HL-60/S4 (cell line): ENCODE results near the gene NUP188.
"Not testable (repeated sequence)": the region's sequence is repeated elsewhere in the genome, so short reads cannot be mapped to it uniquely, and the experiment has no call there.

Experiments
- in situ Hi-C: fragments of 300-500 bp; cut with MboI; formaldehyde crosslinking; loops from 2 replicates; pipeline ENCODE4 v1.14.3; 2022; ENCODE audit warnings: low sequenced_read_pairs

The NUP188 gene

DNA sequence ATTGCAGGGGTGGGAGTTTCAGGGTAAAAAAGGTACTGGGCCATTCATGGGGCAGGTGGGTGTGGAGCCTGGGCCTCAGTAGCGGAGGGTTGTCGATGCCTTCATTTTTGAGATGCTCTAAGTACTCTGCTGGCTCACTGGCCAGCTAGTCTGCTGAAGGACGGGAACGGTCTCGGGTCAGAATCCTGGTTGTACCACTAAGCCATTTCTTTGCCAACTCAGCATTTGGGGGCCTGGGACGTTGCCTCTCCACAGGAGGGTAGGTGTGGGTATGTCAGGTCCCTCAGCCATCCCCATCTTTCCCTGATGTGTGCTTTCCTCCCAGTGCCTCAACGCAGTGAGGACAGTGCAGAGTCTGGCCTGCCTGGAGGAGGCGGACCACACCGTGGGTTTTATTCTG, 55.5 kb downstream of the NUP188 start:
- in situ Hi-C loops, result no loop called here

DNA sequence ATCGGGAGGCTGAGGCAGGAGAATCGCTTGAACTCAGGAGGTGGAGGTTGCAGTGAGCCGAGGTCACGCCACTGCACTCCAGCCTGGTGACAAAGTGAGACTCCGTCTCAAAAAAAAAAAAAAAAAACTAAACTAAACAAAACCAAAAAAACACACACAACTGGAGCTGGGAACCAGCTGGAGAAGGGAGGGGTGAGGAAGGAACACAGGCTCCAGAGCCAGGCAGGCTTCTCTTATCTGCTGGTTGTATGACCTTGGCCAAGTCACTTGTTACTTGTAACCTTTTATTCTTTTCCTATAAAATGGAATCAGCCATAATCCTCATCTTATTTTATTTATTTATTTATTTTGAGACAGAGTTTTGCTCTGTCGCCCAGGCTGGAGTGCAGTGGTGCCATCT, 56.7 kb downstream of the NUP188 start:
- in situ Hi-C loops, result not testable (repeated sequence)

DNA sequence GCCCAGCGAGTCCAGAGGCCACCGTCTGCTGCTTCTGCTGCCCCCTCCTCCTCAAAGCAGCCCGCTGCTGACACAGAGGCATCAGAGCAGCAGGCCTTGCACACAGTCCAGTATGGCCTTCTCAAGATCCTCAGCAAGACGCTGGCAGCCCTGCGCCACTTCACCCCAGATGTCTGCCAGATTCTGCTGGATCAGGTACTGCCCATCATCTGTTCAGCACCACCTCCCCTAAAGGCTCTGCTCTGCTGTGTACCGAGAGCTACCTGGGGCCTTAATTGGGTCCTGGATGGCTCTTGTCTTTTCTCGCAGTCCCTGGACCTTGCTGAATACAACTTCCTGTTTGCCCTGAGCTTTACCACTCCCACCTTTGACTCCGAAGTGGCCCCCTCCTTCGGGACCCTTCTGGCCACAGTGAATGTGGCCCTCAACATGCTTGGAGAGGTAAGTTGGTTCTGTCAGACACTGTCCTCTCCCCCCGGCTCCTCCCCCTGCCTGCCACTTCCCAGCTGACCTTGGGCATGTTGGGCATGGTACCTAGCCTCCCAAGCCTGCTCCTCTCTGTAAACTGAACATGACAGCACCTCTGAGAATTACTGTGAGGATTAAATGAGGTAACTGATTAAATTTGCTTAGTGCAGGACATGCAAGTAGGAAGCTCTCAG, 58.0 kb downstream of the NUP188 start:
- in situ Hi-C loops, result no loop called here

DNA sequence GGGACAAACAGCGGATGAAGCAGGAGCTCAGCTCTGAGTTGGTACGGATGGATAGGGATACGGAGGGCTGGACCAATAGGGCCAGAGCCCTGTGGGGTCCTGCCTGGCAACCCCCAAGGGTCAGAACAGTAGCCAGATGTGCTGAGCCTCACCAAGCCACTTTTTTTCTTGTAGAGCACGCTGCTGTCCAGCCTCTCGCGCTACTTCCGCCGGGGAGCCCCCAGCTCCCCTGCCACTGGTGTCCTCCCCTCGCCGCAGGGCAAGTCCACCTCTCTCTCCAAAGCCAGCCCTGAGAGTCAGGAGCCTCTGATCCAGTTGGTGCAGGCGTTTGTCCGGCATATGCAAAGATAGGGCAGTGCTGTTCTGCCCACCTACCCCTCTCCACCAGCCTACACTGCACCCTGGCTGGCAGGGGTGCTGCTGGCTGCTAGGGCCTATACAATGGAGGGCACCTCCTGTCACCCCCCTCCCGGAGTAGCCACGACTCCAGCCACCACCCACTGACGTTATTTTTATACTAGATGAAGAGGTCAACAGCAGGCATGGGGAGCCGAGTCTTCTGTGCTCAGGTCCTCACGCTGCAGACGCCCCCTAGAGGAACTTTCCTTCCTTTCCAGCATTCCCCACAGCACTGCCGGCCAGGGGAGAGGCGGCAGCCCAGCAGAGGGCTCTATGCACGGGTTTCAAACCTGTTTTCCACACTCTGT, 59.0 kb downstream of the NUP188 start:
- in situ Hi-C loops, result no loop called here

DNA sequence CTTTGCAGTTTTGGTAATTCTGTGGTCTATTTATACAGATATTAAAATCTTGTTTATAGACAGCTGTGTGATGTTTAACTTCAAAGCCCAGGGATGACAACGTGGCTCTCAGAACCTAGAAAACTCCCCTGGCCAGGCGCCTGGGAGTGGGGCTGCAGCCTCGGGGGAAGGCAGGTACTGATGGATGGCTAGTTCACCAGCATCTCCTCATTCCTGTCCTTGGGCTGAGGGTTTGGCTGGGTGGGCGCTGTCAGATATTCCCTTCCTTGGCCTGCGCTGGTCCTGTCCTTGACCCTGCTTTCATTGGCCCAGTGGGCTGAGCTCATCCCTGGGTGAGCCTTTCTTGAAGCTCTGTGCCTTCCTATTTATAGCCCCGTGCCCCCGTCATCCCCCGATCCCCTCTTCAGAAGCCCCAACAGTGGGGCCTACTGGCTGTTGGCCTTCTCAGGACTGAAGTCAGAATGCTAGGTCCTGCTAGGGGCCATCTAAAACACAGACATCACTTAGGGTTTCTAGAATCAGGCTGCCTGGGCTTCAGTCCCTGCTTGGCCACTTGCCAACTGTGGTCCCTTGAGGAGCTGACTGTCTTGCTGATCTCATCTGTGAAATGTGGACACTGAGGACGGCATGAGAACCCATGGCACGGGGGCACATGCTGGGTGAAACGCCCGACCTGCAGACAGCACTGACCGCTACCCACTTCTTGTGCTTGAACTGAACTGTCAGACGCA, 59.7 kb downstream of the NUP188 start:
- in situ Hi-C loops, result no loop called here

DNA sequence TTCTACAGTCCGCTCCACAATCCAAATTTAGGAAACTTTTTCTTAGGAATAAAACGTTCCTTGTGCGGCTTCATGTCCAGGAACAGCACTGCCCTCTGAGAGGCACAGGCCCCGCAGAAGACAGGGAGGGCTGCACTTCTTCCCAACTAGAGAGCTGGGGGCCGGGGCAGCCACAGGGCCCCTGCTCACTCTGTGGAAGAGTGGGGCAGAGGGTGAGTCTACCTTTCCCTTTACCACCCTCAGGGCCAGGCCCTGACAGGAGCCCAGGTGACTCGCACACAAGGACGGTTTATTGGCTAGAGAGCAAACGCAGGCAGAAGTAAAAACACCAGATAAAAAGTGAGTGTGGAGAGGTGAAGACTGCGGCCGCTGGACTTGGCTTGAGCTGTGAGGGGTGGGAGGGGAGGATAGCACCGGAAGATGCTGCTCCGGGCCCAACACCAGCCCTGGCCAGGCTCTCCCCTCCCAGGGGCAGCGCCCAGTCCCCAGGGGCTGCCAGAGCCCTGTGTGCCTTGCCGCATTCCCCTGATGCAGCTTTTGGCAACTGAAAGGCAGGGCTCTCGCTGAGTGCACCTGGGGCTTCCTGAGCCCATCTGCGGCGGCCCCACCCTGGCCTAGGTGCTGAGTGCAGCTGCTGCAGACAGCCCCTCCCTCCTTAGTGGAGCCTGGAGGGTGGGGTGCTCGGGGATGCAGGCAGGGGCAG, 60.4 kb downstream of the NUP188 start:
- in situ Hi-C loops, result no loop called here

DNA sequence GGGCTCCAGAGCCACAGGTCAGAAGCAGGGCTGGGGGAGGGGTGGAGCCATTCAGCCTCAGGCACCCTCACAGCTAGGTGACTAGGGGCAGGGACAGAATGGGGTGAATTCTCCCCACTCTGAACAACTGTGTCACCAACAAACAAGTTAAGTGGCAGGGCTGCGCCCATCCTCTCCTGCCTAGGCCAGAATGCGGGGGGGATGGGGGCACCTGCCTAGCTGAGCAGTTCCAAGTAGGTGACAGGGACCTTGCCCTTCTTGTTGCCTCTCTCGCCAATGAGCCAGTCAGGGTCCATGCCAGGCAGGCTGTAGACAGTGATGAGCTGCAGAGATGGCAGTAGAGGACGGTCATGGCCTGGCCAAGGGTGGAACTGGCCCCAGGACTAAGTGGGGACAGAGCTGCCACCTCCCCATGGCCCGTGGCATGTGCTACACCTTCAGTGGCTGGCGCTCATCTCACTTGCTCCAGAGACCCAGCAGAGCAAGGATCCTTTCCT, 61.0 kb downstream of the NUP188 start:
- in situ Hi-C loops, result no loop called here

DNA sequence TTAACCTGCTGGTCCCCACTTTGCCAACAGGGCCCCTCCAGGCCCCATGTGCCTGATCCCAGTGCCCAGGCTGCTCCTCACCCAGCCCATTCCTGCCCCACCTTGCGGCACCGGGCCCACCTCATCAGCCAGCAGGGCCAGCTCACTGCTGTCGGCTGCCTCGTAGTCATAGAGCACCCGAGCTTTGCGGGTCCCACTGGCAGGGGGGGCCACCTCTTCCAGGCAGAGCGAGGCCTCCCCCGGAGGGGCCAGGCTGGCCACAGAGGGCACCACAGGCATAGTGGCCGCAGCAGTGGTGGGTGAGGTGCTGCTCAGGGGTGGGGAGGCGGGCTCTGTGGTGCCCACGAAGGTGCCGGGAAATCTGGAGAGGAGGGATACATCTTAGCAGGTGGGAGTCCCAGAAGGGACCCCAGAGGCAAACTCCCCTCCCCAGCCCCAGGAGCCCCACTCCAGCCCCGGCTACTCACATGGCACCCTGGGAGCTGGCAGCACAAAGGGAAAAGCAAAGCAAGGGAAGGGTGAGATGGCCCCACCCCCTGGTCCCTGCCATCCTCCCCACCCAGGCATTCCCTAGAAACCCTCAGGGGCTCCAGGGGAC, 61.6 kb downstream of the NUP188 start:
- in situ Hi-C loops, result no loop called here

DNA sequence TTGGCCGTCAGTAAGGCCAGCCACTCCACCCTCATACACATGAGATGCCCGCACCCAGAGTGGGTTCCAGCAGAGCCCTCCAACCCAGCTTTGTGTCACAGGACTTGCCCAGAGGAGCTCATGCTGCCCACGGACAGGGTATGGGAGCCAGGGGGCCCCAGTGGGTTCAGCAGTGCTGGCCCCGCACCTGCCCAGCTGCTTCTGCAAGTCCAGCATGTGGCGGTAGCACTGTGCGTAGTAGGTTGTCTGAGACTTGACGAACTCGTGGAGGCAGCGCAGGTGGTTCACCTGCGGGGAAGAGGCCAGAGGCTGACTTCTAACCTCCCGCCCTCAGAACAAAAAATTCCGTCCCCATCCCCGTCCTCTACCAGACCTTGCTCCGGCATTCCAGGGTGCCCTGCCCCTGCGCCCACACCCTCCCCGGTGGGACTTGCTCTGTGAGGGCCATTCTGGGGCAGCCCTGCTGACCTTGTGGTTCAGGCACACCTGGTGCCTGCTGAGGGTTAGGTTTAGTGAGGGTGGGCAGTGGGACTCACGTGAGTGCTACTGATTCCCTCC, 62.2 kb downstream of the NUP188 start:
- in situ Hi-C loops, result no loop called here

DNA sequence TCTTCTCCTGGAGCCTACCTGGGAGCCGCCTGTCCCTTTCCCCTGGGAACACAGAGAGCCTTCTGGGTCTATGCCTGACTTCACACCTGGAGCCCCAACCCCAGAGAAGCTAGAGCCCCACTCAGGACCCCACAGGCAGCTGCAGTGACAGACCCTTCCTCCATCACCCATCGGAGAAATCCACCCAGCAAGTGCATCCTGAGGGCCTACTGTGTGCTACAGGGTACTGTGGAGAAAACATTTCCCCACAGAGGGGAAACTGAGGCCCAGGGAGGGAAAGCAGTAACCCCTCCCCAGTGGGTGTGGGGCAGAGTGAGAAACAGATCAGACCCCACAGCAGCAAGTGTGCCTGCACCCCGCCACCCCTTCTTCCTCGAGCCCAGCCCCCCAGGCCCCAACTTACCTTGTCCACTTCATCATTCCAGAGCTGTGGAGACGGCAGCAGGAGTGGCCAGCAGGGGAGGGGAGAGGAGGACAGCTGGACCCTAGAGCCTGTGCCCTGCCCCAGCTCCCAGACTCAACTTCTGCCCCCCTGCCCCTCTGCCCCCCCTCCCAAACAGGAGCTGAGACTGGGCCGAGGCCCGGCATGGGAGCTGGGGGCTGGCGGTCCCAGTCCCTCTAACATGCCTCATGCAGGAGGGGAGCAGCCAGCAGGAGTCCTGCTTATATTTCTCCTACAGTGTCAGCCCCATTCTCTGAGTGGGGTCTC, 62.9 kb downstream of the NUP188 start:
- in situ Hi-C loops, result no loop called here

DNA sequence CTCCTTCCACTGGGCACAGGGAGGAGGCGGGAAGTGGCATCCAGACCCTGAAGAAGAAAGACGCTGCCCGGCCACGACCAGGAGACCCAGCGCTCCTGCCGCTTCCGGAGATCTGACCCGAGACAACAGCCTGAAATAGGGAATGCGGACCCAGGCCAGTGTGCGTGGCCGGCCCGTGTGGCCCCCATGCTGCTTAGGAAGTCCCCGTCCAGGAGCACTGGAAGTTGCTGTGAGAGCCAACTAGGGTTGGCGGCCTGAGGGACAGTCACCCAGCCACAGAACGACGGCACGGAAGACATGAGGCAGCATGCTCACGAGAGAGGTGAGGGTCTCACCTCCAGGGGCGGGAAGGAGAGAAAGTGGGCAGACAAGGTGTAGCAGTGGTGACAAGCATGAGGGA, 63.7 kb downstream of the NUP188 start:
- in situ Hi-C loops, result no loop called here

DNA sequence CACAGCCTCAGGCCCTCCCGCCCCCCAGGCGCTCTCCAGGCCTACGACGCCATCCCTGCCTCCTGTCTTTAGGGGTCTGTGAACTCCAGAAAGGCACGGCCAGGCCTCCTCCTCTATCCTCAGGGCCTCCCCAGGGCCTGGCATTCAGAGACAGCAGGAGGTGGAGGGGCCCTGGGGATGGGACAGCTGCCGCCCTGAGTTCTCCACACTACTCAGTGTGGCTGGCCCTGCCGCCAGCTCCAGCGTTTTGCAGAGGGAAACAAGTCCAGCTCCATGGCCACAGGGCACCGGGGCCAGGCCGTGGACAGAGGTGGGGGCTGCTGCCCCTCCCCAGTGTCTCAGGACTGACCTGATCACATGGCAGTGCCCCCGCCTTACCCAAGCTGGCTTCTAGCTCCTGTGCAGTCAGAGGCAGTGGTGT, 64.3 kb downstream of the NUP188 start:
- in situ Hi-C loops, result no loop called here

DNA sequence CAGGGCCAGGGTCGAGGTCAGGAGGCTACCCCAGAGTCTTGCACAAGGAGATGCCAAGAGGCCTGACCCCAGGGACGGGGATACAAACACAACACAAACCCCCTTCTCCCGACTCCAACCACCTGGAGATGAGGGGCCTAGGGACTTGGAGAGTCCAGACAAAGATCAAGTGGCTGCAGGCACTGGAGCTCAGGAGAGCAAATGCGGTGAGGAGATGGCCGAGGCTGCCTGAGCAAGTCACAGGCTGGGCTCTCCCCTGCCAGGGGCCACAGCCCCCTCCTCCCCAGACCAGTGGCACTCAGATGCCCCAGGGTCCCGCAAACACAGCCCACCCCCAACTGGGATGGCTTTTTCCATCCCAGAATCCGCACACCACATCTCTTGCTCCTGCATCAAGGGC, 64.8 kb downstream of the NUP188 start:
- in situ Hi-C loops, result no loop called here

DNA sequence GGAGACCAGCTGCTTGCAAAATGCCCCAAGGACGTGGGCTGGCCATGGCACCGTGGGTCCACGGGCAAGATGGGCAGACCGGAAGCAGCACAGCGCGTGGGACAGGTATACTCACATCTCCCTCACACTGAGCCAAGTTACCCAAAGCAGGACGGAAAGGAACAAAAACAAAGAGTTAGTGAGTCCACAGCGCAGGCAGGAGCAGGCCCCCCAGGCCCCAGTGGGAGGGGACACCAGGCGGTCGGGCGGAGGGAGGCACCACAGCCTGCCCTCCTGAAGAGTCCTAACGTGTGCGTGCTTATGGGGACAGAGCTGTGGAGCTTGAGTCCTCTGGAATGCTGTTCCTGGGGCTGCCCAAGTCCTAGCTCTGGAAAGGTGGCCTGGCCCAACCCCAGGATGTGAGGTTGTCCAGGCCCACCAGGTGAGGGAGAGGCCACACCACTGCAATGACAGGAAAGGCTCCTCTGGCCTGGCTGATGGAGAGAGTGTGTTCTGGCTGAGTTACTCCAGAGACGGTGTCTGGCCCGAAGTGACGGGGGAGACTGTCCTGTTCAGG, 65.5 kb downstream of the NUP188 start:
- in situ Hi-C loops, result no loop called here

DNA sequence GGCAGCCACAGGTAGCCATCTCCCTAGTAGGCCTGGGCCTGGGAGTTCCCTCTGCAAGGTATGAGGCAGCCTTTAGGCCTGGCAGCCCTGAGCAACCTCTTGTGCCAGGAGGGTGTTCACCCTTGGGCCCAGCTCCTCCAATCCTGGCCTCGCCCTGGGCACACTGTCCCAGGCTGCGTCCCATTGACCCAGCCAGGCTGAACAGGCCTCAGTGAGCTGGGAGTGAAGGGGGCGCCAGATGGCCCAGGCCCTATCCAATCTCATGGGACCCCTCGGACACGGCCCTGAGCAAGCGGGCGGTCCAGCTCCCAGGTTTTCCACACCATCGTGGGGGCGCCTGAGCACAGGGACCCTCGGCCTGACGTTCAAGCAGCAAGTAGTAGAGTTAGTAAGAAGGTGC, 66.2 kb downstream of the NUP188 start:
- in situ Hi-C loops, result no loop called here

DNA sequence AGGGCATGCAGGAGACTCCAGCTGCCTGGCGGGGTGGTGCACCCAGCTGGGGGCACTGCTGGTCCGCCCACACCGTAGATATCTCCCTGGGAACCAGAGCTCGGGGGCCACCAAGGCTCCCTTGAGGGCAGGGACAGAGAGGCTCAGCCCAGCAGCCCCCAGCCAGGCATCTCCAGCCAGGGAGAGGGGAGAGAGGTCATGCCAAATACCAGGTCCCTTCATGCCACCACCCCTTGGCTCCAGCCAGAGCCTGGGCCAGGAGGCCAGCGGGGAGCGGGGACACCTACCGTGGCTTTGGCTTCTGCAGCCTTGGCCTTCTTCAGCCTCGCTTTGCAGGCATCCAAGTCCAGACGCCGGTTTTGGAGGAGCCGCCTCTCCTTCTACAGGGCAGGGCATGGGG, 66.6 kb downstream of the NUP188 start:
- in situ Hi-C loops, result no loop called here

DNA sequence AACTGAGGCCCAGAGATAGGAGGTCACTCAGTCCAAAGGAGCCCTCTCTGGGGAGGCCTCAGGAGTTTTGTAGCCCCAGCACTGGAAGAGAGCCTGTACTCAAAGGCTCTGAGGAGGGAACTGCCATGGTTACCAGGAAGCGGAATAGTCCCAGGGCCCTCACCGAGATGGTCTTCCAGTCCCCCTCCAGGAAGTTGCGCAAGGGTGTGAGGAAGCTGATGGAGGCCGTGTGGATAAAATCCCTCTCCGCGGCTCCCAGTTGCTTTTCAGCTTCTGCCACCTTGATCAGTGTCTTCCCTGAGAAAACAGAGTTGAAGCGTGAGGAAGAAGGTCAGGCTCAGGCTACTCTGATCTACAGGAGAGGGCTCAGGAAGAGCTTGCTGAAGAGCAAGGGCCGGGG, 67.1 kb downstream of the NUP188 start:
- in situ Hi-C loops, result no loop called here

DNA sequence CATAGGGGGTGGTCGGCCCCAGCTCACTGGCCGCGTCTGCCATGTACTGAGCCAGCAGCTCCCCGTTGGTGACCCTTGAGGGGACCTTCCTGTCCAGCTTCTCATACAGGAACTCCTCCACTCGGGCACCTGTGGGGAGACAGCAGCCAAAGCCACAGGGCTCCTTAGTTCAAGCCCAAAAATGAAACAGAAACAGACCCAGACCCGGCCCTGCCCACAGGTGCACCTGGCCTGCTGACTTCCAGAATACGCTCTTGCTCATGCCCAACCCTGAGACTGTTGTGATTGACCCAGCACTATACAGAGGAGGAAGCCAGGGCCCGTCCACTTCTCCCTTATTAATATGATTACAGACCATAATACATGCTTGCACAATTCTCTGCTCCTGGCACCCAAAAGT, 73.6 kb downstream of the NUP188 start:
- in situ Hi-C loops, result no loop called here

DNA sequence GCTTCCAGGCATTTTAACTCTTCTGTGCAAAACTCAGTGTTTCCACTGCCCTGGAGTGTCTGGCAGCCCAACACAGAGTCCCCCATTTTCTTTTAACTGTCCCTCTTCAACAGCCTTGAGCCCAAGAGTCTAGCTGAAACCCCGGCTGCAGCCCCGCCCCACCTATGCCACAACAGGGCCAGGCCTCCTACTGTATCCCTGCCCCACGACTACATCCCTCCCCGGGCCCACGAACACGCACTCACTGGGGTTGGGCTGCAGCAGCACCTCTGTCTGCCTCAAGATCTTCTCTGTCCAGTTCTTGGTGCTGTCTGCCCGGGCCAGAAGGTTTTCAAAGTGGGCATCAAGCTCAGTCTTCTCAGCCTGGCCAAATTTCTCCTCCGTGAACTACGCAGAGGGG, 74.5 kb downstream of the NUP188 start:
- in situ Hi-C loops, result no loop called here
